Measurements from ENCODE around the gene DNMT3B.

DNMT3B gene

GRCh38 chr20:32751702-32752457 lies 10.3 kb upstream of the DNMT3B start:
- TF ChIP-seq, protein P1, sequence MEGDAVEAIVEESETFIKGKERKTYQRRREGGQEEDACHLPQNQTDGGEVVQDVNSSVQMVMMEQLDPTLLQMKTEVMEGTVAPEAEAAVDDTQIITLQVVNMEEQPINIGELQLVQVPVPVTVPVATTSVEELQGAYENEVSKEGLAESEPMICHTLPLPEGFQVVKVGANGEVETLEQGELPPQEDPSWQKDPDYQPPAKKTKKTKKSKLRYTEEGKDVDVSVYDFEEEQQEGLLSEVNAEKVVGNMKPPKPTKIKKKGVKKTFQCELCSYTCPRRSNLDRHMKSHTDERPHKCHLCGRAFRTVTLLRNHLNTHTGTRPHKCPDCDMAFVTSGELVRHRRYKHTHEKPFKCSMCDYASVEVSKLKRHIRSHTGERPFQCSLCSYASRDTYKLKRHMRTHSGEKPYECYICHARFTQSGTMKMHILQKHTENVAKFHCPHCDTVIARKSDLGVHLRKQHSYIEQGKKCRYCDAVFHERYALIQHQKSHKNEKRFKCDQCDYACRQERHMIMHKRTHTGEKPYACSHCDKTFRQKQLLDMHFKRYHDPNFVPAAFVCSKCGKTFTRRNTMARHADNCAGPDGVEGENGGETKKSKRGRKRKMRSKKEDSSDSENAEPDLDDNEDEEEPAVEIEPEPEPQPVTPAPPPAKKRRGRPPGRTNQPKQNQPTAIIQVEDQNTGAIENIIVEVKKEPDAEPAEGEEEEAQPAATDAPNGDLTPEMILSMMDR (IDR thresholded peaks at IDR 0.05; ENCODE audit: control insufficient read depth, insufficient read depth, low read depth, low read length, missing control alignments): no peak
- no peak overlapping the region for H3K4me3 ChIP-seq (ENCODE audit: control insufficient read depth, low read depth, low read length)
- DNase-seq (ENCODE audit: low read depth): no peak

- TF ChIP-seq, protein P1 (IDR thresholded peaks at IDR 0.05; ENCODE audit: control insufficient read depth, insufficient read depth, low read depth, low read length, missing control alignments): no peak
- DNase-seq (ENCODE audit: low read depth): peak; percentile 28
- no peak overlapping the region for H3K4me3 ChIP-seq (ENCODE audit: control insufficient read depth, low read depth, low read length)
These were observed 9.5 kb upstream of the DNMT3B start for GRCh38 chr20:32752458-32753250.

DNA sequence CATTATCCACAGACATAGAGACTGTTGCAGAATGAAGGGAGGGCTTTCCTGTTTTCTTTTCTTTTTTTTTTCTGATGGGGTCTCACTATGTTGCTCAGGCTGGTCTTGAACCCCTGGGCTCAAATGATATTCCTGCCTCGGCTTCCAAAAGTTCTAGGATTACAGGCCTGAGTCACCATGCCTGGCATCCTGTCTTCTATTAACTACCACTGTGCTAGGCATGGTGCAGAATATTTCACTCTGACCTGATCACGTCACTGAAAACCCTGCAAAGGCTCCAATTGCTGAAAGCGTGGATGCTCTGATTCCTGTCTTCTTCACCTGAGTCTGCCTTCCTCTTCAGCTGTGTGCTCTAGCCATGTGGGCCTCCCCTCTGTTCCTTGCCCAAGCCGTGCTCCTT lies 8.5 kb upstream of the DNMT3B start:
- no peak for DNase-seq (ENCODE audit: low read depth)
- H3K4me3 ChIP-seq (ENCODE audit: control insufficient read depth, low read depth, low read length): no peak overlapping the region
- TF ChIP-seq, protein P1 (IDR thresholded peaks at IDR 0.05; ENCODE audit: control insufficient read depth, insufficient read depth, low read depth, low read length, missing control alignments): no peak

DNA sequence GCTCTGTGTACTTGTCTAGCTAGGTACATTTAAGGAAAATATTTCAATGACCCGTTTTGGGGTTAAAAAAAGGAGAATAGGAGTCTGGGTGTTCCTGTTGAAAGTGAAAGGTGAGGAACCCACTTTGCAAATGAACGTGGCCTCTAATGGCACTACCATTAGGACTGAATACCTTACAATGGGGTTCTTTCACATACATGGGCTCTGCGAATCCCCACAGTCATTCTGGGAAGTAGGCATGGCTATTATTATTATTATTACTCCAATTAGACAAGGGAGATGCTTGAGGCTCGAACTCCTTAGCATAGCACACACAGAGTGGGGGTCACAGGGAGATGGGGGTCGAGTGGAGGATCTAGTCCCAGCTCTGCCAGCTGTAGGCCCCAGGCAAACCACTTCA lies 6.0 kb upstream of the DNMT3B start:
- no peak for DNase-seq (ENCODE audit: low read depth)
- no peak overlapping the region for H3K4me3 ChIP-seq (ENCODE audit: control insufficient read depth, low read depth, low read length)
- TF ChIP-seq, protein P1 (IDR thresholded peaks at IDR 0.05; ENCODE audit: control insufficient read depth, insufficient read depth, low read depth, low read length, missing control alignments): no peak

DNA sequence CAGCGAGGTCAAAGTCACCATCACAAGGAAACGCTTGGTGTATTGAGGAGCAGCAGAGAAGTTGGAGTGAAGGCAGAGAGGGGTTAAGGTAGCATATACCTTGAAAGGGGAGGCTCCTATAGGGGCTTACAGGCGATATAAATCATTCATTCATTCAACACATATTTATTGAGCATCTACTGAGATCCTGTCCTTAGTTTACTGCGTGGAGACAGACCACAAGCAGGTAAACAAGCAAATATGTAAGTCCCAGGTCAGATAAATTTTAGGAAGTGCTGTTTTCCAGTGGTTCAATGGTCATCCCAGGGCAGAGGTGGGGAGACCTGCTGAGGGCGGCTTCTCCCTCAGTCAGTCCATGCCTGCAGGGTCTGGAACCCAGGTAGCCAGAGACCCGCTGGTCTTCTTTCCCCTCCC lies 761 bp upstream of the DNMT3B start:
- TF ChIP-seq, protein P1 (IDR thresholded peaks at IDR 0.05; ENCODE audit: control insufficient read depth, insufficient read depth, low read depth, low read length, missing control alignments): no peak
- no peak for DNase-seq (ENCODE audit: low read depth)
- H3K4me3 ChIP-seq (ENCODE audit: control insufficient read depth, low read depth, low read length): peak overlapping the region; percentile 91

GRCh38 chr20:32762754-32763201 lies 593 bp downstream of the DNMT3B start:
- no peak for DNase-seq (ENCODE audit: low read depth)
- peak overlapping the region; percentile 91 for H3K4me3 ChIP-seq (ENCODE audit: control insufficient read depth, low read depth, low read length)
- TF ChIP-seq, protein P1 (IDR thresholded peaks at IDR 0.05; ENCODE audit: control insufficient read depth, insufficient read depth, low read depth, low read length, missing control alignments): no peak
